ENCODE results near the gene ZDHHC8.
A peak's percentile ranks its signal among the peaks of the same experiment; 100 is the strongest.

Gene ZDHHC8

DNA sequence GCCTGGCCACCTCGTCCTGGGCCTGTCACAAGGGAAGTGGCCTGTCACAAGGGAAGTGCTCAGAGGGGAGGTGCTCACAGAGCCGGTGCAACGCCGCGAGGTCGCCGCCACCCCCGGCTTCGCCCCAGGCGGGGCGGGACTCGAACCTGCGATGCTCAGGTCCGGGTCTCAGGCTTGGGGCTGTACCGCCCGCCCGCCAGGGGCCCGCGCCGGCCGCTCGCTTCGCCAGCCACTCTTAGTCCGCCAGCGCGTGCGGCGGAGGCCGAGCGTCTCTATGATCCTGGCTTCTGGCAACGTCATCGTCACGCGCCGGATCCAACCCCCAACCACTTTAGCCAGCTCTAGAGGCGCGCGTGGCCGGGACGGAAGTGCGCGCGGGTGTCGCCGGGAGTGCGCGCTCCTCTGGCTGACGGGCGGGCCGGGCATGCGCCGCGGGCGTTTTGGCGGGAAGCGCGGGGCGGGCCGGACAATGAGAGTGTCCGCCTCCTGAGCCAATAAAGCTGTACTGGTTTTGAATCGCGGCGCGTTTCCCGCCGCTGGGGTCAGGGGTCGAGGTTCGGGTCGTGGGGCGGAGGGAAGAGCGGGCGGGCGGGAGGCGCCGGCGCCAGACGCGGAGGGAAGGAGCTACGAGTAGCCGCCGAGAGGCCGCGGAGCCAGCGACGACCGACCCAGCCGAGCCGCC is 14.5 kb upstream of the ZDHHC8 start, which contains the start of gene TRMT2A:
Gene TRMT2A, minus strand, starts transcription at position 276 of the 682 bp plus-strand sequence. CDS start 320 bp downstream, outside the sequence.
- H3K27me3 ChIP-seq (ENCODE audit: control insufficient read depth, insufficient read depth, low read length): no peaks in the 10 kb centered on the region

DNA sequence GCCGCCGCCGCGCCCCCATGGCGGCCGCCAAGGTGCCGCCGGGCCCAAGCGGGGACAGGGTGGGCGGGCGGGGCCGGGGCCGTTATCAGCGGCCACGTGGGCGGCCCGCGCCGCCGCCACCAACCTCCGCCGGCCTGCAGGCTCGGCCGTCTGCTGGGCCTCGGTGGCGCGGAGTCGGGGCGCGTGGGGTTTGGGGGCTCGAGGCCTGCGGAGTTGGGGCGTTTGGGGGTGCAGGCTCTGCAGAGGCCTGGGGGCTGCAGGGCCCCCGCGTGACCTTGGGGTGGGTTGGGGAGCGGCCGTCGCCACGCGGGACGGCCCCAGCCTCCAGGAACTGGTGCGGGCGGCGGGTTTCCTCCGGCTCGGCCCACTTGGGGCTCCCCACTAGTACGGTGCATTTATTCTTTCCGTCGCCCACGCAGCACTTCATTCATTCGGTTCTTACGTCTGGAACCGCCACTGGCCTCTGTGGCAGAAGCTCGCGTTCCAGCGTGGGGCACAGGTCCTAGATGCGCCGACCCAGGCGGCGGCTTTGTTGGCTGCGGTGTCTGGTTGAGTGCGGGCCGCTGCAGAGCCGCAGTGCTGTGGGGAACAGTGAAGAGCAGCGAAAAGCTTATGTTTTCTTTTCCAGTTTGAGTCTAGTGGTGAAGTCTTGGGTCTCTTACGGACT is 13.8 kb upstream of the ZDHHC8 start:
- peak overlapping the region; percentile 98 for H3K27ac ChIP-seq (ENCODE audit: low read depth, low read length)
- peaks cover 74% of the 10 kb centered on the region for H3K36me3 ChIP-seq (ENCODE audit: control insufficient read depth, insufficient read depth, low read length)
- peak overlapping the region; percentile 100 for H3K4me3 ChIP-seq (ENCODE audit: low read depth, low read length)
- H3K9ac ChIP-seq (ENCODE audit: low read length): peak overlapping the region; percentile 99
- H3K9me3 ChIP-seq (ENCODE audit: control insufficient read depth, insufficient read depth, low read depth, low read length): no peaks in the 10 kb centered on the region
- peaks cover 8% of the 10 kb centered on the region for H3K4me1 ChIP-seq (ENCODE audit: control insufficient read depth, insufficient read depth, low read length)
- no peaks in the 10 kb centered on the region for H3K27me3 ChIP-seq (ENCODE audit: control insufficient read depth, insufficient read depth, low read length)

More for the DNA sequence above, 14.5 kb upstream of the ZDHHC8 start, which contains the start of gene TRMT2A:
- Histone ChIP-seq H3K36me3 (ENCODE audit: control insufficient read depth, insufficient read depth, low read length) (peaks cover 77% of the 10 kb centered on the region), H3K9me3 (ENCODE audit: control insufficient read depth, insufficient read depth, low read depth, low read length) (no peaks in the 10 kb centered on the region), H3K4me3 (ENCODE audit: low read depth, low read length) (peak within 1 kb of the TSS; percentile 100), H3K4me1 (ENCODE audit: control insufficient read depth, insufficient read depth, low read length) (peaks cover 8% of the 10 kb centered on the region), H3K9ac (ENCODE audit: low read length) (peak within 1 kb of the TSS; percentile 99), H3K27ac (ENCODE audit: low read depth, low read length) (peak within 1 kb of the TSS; percentile 98)

DNA sequence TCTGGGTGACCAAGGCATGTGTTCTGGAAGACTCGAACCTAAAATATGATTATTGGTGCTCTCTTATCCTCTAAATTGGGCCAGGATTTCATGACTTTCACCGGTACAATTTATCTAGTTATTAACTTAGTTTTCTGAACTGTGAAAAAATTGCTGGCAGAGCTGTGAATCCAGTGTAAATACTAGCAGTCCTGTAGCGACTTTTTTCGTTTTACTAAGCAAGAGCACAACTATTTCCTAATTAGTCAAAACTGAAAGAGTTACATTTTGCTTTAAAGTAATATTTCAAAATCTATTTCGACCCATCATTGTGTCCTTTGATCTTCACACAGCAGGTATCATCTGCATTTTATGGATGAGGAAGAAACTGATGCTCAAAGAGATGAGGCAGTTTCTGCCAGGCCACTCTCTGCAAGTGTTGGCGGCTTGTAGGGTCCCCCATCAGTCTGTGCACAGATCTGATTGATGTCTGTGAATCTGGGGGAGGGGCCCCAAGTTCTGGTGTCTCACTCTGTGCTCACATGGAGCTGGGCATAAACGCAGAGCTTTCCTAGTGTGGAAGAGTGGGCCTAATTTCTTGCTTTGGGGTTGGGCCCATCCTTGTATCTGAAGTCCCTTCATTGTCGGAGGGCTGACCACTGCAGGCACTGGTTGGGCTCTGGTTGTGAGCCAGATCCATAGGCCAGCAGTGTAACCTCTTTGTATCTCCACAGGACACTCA is 13.1 kb upstream of the ZDHHC8 start:
- peaks cover 8% of the 10 kb centered on the region for H3K4me1 ChIP-seq (ENCODE audit: control insufficient read depth, insufficient read depth, low read length)
- H3K9me3 ChIP-seq (ENCODE audit: control insufficient read depth, insufficient read depth, low read depth, low read length): no peaks in the 10 kb centered on the region
- peak overlapping the region; percentile 98 for H3K27ac ChIP-seq (ENCODE audit: low read depth, low read length)
- H3K4me3 ChIP-seq (ENCODE audit: low read depth, low read length): peak overlapping the region; percentile 100
- H3K9ac ChIP-seq (ENCODE audit: low read length): peak overlapping the region; percentile 99
- no peaks in the 10 kb centered on the region for H3K27me3 ChIP-seq (ENCODE audit: control insufficient read depth, insufficient read depth, low read length)
- H3K36me3 ChIP-seq (ENCODE audit: control insufficient read depth, insufficient read depth, low read length): peaks cover 73% of the 10 kb centered on the region

DNA sequence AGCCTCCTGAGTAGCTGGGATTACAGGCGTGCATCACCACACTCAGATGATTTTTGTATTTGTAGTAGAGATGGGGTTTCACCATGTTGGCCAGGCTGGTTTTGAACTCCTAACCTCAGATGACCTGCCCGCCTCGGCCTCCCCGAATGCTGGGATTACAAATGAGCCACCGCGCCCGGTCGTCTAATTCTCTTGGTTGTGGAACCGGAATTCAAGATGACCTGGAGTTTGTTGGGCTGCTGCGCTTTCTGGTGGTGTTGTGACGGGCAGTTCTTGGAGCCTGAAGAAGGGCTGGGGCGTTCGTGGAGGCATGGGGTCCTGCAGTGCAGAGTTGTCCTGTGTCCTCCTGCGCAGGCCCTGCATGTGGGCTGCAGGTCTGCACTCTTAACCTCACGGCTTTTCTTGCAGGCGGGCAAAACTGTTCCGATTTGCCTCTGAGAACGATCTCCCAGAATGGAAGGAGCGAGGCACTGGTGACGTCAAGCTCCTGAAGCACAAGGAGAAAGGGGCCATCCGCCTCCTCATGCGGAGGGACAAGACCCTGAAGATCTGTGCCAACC is 9.7 kb upstream of the ZDHHC8 start:
- peaks cover 83% of the 10 kb centered on the region for H3K36me3 ChIP-seq (ENCODE audit: control insufficient read depth, insufficient read depth, low read length)
- H3K9ac ChIP-seq (ENCODE audit: low read length): peak overlapping the region; percentile 2
- no peaks in the 10 kb centered on the region for H3K27me3 ChIP-seq (ENCODE audit: control insufficient read depth, insufficient read depth, low read length)
- no peaks in the 10 kb centered on the region for H3K9me3 ChIP-seq (ENCODE audit: control insufficient read depth, insufficient read depth, low read depth, low read length)
- no peak overlapping the region for H3K27ac ChIP-seq (ENCODE audit: low read depth, low read length)
- H3K4me3 ChIP-seq (ENCODE audit: low read depth, low read length): no peak overlapping the region
- H3K4me1 ChIP-seq (ENCODE audit: control insufficient read depth, insufficient read depth, low read length): peaks cover 8% of the 10 kb centered on the region; the same call in 1 of the 2 replicates

DNA sequence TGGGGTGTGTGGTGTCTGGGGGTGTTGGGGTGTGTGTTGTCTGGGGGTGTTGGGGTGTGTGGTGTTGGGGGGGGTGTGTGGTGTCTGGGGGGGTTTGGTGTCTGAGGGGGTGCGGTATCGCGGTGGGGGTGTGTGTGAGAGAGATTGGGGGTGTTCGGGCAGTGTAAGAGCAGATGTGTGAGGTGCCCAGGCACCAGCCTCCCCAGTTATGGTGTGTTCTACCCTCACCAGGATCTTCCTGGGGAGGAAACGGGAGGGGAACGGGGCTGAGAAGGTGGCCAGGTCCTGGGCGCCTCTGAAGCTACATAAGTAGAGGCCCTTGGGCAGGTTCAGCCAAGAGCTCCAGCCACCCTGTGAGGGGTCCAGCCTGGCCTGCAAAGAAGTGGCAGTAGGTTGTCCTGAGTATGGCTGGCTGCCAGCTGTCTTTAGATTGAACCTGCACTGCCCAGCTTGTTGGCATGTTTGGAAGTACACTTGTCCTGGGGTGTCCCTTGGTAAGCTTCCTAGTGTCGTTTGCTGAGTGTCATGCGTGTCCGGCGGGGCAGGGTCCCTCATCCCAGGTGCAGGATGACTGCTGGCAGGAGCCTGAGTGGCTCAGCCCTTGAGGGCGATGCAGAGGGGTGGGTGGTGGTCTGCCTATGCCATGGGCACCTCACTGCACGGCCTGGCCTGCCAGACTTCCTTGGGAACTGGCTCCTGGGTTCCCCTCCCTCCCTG is 8.1 kb upstream of the ZDHHC8 start:
- Histone ChIP-seq H3K36me3 (ENCODE audit: control insufficient read depth, insufficient read depth, low read length) (peaks cover 95% of the 10 kb centered on the region), H3K9ac (ENCODE audit: low read length) (no peak overlapping the region)

DNA sequence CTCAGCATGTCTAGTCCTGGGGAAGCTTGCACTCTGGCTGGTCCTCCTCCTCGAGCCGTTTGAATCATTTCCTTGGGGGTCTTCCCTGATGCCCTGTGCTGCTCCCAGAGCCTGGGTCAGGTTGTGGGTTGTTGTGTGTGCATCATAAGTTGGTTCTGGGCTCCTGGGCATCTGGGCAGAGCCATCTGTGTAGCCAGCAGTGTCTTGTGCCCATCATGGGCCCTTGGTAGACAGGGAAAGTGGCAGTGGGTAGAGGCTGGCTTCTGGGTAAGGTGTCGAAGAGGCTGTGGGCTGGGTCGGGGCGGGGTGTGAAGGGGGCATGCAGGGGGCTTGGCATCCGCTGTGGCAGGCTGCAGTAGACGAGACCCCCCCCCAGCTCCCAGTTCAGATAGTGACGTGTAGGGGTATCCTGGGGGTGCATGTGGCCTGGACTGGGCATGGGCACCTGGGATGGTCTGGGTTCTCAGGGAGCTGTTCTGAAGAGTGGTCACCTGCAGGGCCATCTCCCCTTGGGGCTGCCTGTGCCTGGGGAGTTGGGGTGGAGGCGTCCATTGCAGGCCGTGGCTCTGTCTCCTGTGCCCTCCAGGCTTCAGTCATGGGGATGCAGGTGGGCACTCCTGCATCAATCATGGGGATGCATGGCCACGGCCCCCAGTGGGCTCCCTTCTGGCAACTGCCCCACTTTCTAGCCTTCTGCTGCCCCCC is 7.4 kb upstream of the ZDHHC8 start:
- H3K36me3 ChIP-seq (ENCODE audit: control insufficient read depth, insufficient read depth, low read length): peaks cover 89% of the 10 kb centered on the region

More for the DNA sequence above, 8.1 kb upstream of the ZDHHC8 start:
- H3K27me3 ChIP-seq (ENCODE audit: control insufficient read depth, insufficient read depth, low read length): no peaks in the 10 kb centered on the region
- no peak overlapping the region for H3K4me3 ChIP-seq (ENCODE audit: low read depth, low read length)
- peaks cover 7% of the 10 kb centered on the region; the same call in 1 of the 2 replicates for H3K4me1 ChIP-seq (ENCODE audit: control insufficient read depth, insufficient read depth, low read length)
- H3K27ac ChIP-seq (ENCODE audit: low read depth, low read length): no peak overlapping the region
- no peaks in the 10 kb centered on the region for H3K9me3 ChIP-seq (ENCODE audit: control insufficient read depth, insufficient read depth, low read depth, low read length)

DNA sequence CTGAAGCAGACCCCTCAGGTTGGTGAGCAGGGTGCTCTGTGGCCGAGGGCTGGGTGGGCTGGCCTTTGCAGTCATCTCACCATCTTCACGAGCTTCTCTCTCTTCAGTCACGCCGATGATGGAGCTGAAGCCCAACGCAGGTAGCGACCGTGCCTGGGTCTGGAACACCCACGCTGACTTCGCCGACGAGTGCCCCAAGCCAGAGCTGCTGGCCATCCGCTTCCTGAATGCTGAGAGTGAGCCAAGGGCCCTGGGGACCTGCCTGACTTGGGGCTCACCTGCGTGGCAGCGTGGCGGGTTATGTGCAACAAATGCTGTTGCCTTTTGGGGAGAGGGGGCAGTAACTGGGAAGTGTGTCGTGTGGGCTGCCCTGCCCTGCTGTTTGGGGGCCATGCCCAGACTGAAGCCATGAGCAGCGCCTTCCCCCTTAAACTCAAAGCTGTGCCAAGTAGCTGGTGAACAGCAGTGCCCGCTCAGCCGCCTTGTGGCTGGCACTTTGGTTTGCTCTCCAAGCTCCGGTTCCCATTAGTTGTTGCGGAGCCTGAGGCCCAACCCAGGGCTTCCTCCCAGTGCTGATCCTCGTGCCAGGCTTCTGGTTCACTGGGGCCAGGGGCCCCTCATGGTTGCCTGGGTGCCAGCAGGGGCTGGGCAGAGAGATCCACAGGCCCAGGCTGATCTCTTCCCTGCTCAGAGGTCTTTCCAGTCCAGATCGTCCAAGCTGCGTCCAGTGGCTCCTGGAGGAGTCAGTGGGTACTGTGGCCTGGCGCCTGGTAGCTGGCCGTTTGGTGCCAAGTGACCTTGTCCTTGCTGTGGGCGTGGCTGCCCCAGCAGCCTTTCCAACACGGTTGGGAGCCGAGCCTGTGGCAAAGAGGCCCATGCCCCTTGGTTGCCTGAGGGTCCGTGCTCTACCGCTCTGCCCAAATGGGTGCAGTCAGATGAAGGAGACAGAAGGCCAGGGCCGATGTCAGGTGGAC is 6.1 kb upstream of the ZDHHC8 start:
- Histone ChIP-seq H3K9me3 (ENCODE audit: control insufficient read depth, insufficient read depth, low read depth, low read length) (no peaks in the 10 kb centered on the region), H3K9ac (ENCODE audit: low read length) (no peak overlapping the region), H3K4me3 (ENCODE audit: low read depth, low read length) (no peak overlapping the region), H3K27me3 (ENCODE audit: control insufficient read depth, insufficient read depth, low read length) (no peaks in the 10 kb centered on the region), H3K27ac (ENCODE audit: low read depth, low read length) (no peak overlapping the region), H3K36me3 (ENCODE audit: control insufficient read depth, insufficient read depth, low read length) (peaks cover 77% of the 10 kb centered on the region), H3K4me1 (ENCODE audit: control insufficient read depth, insufficient read depth, low read length) (no peaks in the 10 kb centered on the region)

More for the DNA sequence above, 7.4 kb upstream of the ZDHHC8 start:
- no peaks in the 10 kb centered on the region for H3K27me3 ChIP-seq (ENCODE audit: control insufficient read depth, insufficient read depth, low read length)
- no peak overlapping the region for H3K4me3 ChIP-seq (ENCODE audit: low read depth, low read length)
- no peak overlapping the region for H3K27ac ChIP-seq (ENCODE audit: low read depth, low read length)
- no peaks in the 10 kb centered on the region for H3K9me3 ChIP-seq (ENCODE audit: control insufficient read depth, insufficient read depth, low read depth, low read length)
- no peaks in the 10 kb centered on the region for H3K4me1 ChIP-seq (ENCODE audit: control insufficient read depth, insufficient read depth, low read length)
- H3K9ac ChIP-seq (ENCODE audit: low read length): no peak overlapping the region

DNA sequence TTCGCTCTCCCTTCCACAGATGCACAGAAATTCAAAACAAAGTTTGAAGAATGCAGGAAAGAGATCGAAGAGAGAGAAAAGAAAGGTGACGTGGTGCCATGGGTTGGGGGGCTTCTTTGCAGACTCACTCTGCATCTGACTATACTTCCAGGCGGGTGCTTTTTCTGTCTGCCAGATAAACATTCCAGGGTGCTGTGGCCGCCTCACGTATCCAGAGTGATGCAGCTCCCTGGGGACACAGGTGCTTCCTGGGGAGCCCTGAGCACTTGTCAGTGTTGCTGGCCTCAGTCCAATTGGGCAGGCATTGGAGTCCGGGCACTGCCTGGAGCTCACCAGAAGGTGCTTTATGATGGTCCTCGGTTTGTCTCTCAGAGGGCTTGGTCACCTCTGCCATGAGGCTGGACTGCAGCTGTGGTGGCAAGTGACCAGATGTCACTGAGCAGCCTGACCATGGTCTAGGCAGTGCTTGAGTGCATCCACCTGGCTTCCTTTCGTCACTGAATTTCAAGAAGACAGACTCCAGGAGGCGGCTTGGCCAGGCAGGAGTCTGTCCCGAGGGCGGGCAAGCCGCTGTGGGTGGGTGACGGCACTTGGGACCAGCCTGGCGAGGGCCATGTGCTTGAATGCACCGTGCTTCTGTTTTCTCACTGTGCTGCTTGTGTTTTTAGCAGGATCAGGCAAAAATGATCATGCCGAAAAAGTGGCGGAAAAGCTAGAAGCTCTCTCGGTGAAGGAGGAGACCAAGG is 5.1 kb upstream of the ZDHHC8 start:
- Histone ChIP-seq H3K27me3 (ENCODE audit: control insufficient read depth, insufficient read depth, low read length) (no peaks in the 10 kb centered on the region), H3K9ac (ENCODE audit: low read length) (no peak overlapping the region), H3K36me3 (ENCODE audit: control insufficient read depth, insufficient read depth, low read length) (peaks cover 67% of the 10 kb centered on the region), H3K4me1 (ENCODE audit: control insufficient read depth, insufficient read depth, low read length) (no peaks in the 10 kb centered on the region), H3K9me3 (ENCODE audit: control insufficient read depth, insufficient read depth, low read depth, low read length) (no peaks in the 10 kb centered on the region), H3K27ac (ENCODE audit: low read depth, low read length) (no peak overlapping the region), H3K4me3 (ENCODE audit: low read depth, low read length) (no peak overlapping the region)

DNA sequence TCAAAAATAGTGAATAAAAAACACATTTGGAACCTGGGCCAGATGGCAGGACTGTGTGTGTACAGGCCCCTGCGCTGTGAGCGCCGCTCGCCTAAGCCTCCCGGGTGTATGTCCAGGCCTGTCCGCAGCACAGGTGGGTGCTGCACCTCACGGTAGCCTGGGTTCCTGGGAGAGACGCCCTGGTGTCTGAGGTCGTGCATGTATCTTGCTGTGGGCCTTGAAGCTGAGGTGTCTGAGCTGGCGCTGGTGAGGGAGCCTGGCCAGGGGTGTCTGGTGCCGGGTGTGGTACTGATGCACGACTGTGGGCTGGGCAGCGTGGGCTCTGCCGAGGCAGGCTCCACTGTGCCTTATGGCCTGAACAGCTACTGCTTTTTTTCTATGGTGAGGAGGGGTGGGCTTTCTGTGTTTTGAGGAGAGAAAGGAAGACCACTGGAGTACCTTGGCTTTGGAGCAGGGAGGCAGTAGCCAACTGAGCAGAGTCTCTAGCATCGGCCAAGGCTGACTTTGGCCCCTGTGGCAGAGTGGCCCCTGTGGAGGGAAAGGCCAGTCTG is 4.2 kb upstream of the ZDHHC8 start:
- H3K36me3 ChIP-seq (ENCODE audit: control insufficient read depth, insufficient read depth, low read length): peaks cover 57% of the 10 kb centered on the region
- H3K9me3 ChIP-seq (ENCODE audit: control insufficient read depth, insufficient read depth, low read depth, low read length): no peaks in the 10 kb centered on the region
- H3K4me3 ChIP-seq (ENCODE audit: low read depth, low read length): no peak overlapping the region
- H3K27ac ChIP-seq (ENCODE audit: low read depth, low read length): no peak overlapping the region
- 0 out of 2 replicates have a peak, but pooled peaks cover under 1% of the 10 kb centered on the region for H3K4me1 ChIP-seq (ENCODE audit: control insufficient read depth, insufficient read depth, low read length)
- H3K9ac ChIP-seq (ENCODE audit: low read length): no peak overlapping the region
- H3K27me3 ChIP-seq (ENCODE audit: control insufficient read depth, insufficient read depth, low read length): no peaks in the 10 kb centered on the region
